GM10266 (cell line): Measurements from ENCODE around the gene OOSP2.

ENCODE experiments used
- DNase-seq: peaks from one replicate; pipeline ENCODE4 v3.0.0; 2012; ENCODE audit errors: extremely low spot score
- TF ChIP-seq, protein P1 (sequence below): IDR thresholded peaks from 2 replicates; pipeline ENCODE4 v1.5.1; 2012; ENCODE audit warnings: mild to moderate bottlenecking, low read depth; ENCODE audit not compliant: control insufficient read depth, insufficient read depth; ENCODE audit errors: missing control alignments

The OOSP2 gene

DNA sequence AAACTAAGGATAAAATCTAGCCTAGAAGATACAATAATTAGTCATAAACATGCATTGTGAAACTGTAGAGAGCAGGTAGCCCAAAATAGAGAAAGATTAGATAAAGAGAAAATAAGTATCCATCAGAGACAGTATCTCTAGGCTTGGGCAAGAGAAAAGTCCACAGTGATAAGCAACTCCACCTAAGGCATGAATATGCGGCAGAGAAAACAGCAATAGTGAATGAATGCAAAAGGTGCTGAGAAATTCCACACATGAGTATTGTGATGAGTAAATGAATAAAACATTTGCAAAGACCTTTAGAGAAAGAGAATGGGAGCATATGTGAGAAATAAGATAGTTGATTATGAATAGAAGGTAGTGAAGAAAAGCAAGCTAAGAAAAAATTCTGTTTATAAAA is 57.0 kb downstream of the OOSP2 start:
- TF ChIP-seq, protein P1, sequence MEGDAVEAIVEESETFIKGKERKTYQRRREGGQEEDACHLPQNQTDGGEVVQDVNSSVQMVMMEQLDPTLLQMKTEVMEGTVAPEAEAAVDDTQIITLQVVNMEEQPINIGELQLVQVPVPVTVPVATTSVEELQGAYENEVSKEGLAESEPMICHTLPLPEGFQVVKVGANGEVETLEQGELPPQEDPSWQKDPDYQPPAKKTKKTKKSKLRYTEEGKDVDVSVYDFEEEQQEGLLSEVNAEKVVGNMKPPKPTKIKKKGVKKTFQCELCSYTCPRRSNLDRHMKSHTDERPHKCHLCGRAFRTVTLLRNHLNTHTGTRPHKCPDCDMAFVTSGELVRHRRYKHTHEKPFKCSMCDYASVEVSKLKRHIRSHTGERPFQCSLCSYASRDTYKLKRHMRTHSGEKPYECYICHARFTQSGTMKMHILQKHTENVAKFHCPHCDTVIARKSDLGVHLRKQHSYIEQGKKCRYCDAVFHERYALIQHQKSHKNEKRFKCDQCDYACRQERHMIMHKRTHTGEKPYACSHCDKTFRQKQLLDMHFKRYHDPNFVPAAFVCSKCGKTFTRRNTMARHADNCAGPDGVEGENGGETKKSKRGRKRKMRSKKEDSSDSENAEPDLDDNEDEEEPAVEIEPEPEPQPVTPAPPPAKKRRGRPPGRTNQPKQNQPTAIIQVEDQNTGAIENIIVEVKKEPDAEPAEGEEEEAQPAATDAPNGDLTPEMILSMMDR = no peak
- DNase-seq = no peak
